Trophoblast cell (in vitro differentiated cells and primary cell): Measurements from ENCODE around the gene ADK.

Source experiments
- DNase-seq, 2 donors: peaks; one replicate each; pipeline ENCODE4 v3.0.0-alpha.2; 2016
- H2AFZ ChIP-seq: 2 replicates; pipeline ENCODE4 v1.6.1; 2013; ENCODE audit warnings: low read length, moderate library complexity, mild to moderate bottlenecking; ENCODE audit not compliant: insufficient read depth, poor library complexity
- H2AK5ac ChIP-seq: 2 replicates; pipeline ENCODE4 v1.6.1; 2013; ENCODE audit warnings: mild to moderate bottlenecking, low read length
- H2BK120ac ChIP-seq: 2 replicates; pipeline ENCODE4 v1.6.1; 2013; ENCODE audit warnings: low read length, mild to moderate bottlenecking, moderate library complexity; ENCODE audit not compliant: insufficient read depth, poor library complexity
- H2BK12ac ChIP-seq: 2 replicates; pipeline ENCODE4 v1.6.1; 2013; ENCODE audit warnings: mild to moderate bottlenecking, low read length, moderate library complexity
- H2BK5ac ChIP-seq: 2 replicates; pipeline ENCODE4 v1.6.1; 2013; ENCODE audit warnings: low read length, low read depth, moderate library complexity, mild to moderate bottlenecking; ENCODE audit not compliant: poor library complexity
- H3K14ac ChIP-seq: 2 replicates; pipeline ENCODE4 v1.6.1; 2013; ENCODE audit warnings: mild to moderate bottlenecking, low read length
- H3K18ac ChIP-seq: 2 replicates; pipeline ENCODE4 v1.6.1; 2013; ENCODE audit warnings: mild to moderate bottlenecking, low read length
- H3K23ac ChIP-seq: 2 replicates; pipeline ENCODE4 v1.6.1; 2013; ENCODE audit warnings: low read length
- H3K27ac ChIP-seq: 2 replicates; pipeline ENCODE4 v1.5.1; 2013; ENCODE audit warnings: low read depth, mild to moderate bottlenecking, inconsistent platforms, low read length, moderate library complexity
- H3K27me3 ChIP-seq: 2 replicates; pipeline ENCODE4 v1.6.1; 2013; ENCODE audit warnings: inconsistent platforms, mild to moderate bottlenecking, low read length, moderate library complexity; ENCODE audit not compliant: insufficient read depth
- H3K36me3 ChIP-seq, 2 experiments: 1 replicate in 1 of 2; 2 replicates in 1 of 2; pipeline ENCODE4 v1.6.1; 2013; ENCODE audit warnings: low read length in 2 of 2, mild to moderate bottlenecking in 2 of 2, moderate library complexity in 1 of 2; ENCODE audit not compliant: insufficient read depth in 2 of 2, control insufficient read depth in 1 of 2
- H3K4ac ChIP-seq: 2 replicates; pipeline ENCODE4 v1.6.1; 2013; ENCODE audit warnings: low read depth, mild to moderate bottlenecking, low read length, moderate library complexity
- H3K4me1 ChIP-seq, 2 experiments: 1 replicate in 1 of 2; 2 replicates in 1 of 2; pipeline ENCODE4 v1.6.1; 2013; ENCODE audit warnings: low read length in 2 of 2, mild to moderate bottlenecking in 2 of 2, moderate library complexity in 1 of 2; ENCODE audit not compliant: insufficient read depth in 2 of 2, control insufficient read depth in 1 of 2
- H3K4me2 ChIP-seq: 2 replicates; pipeline ENCODE4 v1.6.1; 2013; ENCODE audit warnings: inconsistent platforms, mild to moderate bottlenecking, low read length, moderate library complexity
- H3K4me3 ChIP-seq: 2 replicates; pipeline ENCODE4 v1.5.1; 2013; ENCODE audit warnings: mild to moderate bottlenecking, low read depth, low read length, inconsistent platforms
- H3K79me1 ChIP-seq: one replicate; pipeline ENCODE4 v1.6.1; 2013; ENCODE audit warnings: low read length
- H3K79me2 ChIP-seq: 2 replicates; pipeline ENCODE4 v1.6.1; 2013; ENCODE audit warnings: low read length, mild to moderate bottlenecking; ENCODE audit not compliant: control insufficient read depth, insufficient read depth, poor library complexity
- H3K9ac ChIP-seq: 2 replicates; pipeline ENCODE4 v1.6.1; 2013; ENCODE audit warnings: mild to moderate bottlenecking, low read length
- H3K9me3 ChIP-seq: 2 replicates; pipeline ENCODE4 v1.6.1; 2013; ENCODE audit warnings: low read depth, mild to moderate bottlenecking, control low read depth, inconsistent platforms, low read length; ENCODE audit not compliant: insufficient read depth
- H4K12ac ChIP-seq: 2 replicates; pipeline ENCODE4 v1.6.1; 2013; ENCODE audit warnings: low read depth, mild to moderate bottlenecking, low read length, moderate library complexity
- H4K8ac ChIP-seq: 2 replicates; pipeline ENCODE4 v1.6.1; 2013; ENCODE audit warnings: low read depth, mild to moderate bottlenecking, low read length, moderate library complexity
- H4K91ac ChIP-seq: one replicate; pipeline ENCODE4 v1.6.1; 2013; ENCODE audit warnings: low read depth, mild to moderate bottlenecking, low read length, moderate library complexity
- WGBS: extraction: QIAGEN DNeasy Blood & Tissue Kit; methylation state at CpG from one replicate; pipeline ENCODE4 v1.1.7; 2013; ENCODE audit warnings: missing lambda C conversion rate; ENCODE audit not compliant: insufficient read length, insufficient coverage; ENCODE audit errors: extremely low coverage; 5-methylcytosine and 5-hydroxymethylcytosine counted together

Gene ADK

DNA sequence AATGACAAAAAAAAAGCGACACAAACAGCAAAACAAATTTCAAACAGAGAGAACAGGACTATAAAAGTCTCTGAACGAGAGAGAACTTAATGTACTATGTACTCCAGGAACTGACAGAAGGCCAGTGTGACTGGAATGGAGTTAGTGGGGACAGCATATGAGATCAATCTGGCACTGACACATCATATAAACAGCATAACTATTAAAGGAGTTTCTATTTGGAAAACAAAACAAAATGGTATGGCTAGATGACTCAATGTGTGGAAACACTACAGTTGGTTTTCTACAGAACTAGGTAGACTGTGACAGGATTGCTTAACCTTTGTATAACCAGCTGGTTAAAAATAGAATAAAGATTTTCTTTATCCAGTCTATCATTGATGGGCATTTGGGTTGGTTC lies 442.4 kb downstream of the ADK start:
- no peak overlapping the region for H2AK5ac ChIP-seq
- WGBS, result no CpG with 5 or more reads among the region's 2 CpGs
- no peaks in the 10 kb centered on the region for H3K9me3 ChIP-seq
- H3K4me2 ChIP-seq, result no peak overlapping the region
- no peak overlapping the region for H3K27ac ChIP-seq
- no peak overlapping the region for H2BK12ac ChIP-seq
- no peaks in the 10 kb centered on the region for H3K27me3 ChIP-seq
- peaks cover 0 to 2% of the 10 kb centered on the region in 2 experiments for H3K36me3 ChIP-seq
- H4K91ac ChIP-seq, result no peak overlapping the region
- no peak overlapping the region for H3K14ac ChIP-seq
- H2AFZ ChIP-seq, result no peak overlapping the region
- no peak overlapping the region for H3K9ac ChIP-seq
- no peak overlapping the region for H3K4ac ChIP-seq
- H4K8ac ChIP-seq, result no peak overlapping the region
- H2BK5ac ChIP-seq, result no peak overlapping the region
- no peaks in the 10 kb centered on the region for H3K79me1 ChIP-seq
- H3K18ac ChIP-seq, result no peak overlapping the region
- no peak for DNase-seq
- no peak overlapping the region for H3K4me3 ChIP-seq
- no peak overlapping the region for H2BK120ac ChIP-seq
- H3K79me2 ChIP-seq, result no peaks in the 10 kb centered on the region
- H4K12ac ChIP-seq, result no peak overlapping the region
- no peaks in the 10 kb centered on the region for H3K4me1 ChIP-seq
- no peak overlapping the region for H3K23ac ChIP-seq

DNA sequence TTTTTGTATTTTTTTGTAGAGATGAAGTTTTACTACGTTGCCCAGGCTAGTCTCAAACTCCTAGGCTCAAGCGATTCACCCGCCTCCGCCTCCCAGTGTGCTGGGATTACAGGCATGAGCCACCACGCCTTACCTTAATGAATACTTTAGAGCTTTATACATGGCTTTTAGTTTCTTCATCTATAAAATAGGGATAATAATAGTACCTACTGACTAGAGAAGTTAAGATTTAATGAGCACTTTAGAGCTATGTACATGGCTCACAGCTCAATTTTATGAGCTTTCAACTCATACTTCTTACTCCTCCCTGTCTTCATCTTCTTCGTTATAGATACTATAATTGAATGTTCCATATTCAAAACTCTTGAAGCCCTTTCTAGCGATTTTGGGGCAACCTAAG lies 445.7 kb downstream of the ADK start:
- no peaks in the 10 kb centered on the region for H3K9me3 ChIP-seq
- H2BK120ac ChIP-seq, result no peak overlapping the region
- no peak overlapping the region for H2AFZ ChIP-seq
- DNase-seq, result no peak
- no peak overlapping the region for H3K27ac ChIP-seq
- no peak overlapping the region for H3K4me3 ChIP-seq
- no peak overlapping the region for H3K23ac ChIP-seq
- H3K9ac ChIP-seq, result no peak overlapping the region
- H2AK5ac ChIP-seq, result no peak overlapping the region
- H4K8ac ChIP-seq, result no peak overlapping the region
- no peak overlapping the region for H2BK12ac ChIP-seq
- no peaks in the 10 kb centered on the region for H3K79me1 ChIP-seq
- H3K79me2 ChIP-seq, result no peaks in the 10 kb centered on the region
- H4K12ac ChIP-seq, result no peak overlapping the region
- WGBS, result no CpG with 5 or more reads among the region's 7 CpGs
- no peak overlapping the region for H4K91ac ChIP-seq
- H3K27me3 ChIP-seq, result no peaks in the 10 kb centered on the region
- no peak overlapping the region for H3K4me2 ChIP-seq
- H3K14ac ChIP-seq, result no peak overlapping the region
- H3K4ac ChIP-seq, result no peak overlapping the region
- no peaks in the 10 kb centered on the region for H3K4me1 ChIP-seq
- no peak overlapping the region for H3K18ac ChIP-seq
- H3K36me3 ChIP-seq, result no peaks in the 10 kb centered on the region
- H2BK5ac ChIP-seq, result no peak overlapping the region

DNA sequence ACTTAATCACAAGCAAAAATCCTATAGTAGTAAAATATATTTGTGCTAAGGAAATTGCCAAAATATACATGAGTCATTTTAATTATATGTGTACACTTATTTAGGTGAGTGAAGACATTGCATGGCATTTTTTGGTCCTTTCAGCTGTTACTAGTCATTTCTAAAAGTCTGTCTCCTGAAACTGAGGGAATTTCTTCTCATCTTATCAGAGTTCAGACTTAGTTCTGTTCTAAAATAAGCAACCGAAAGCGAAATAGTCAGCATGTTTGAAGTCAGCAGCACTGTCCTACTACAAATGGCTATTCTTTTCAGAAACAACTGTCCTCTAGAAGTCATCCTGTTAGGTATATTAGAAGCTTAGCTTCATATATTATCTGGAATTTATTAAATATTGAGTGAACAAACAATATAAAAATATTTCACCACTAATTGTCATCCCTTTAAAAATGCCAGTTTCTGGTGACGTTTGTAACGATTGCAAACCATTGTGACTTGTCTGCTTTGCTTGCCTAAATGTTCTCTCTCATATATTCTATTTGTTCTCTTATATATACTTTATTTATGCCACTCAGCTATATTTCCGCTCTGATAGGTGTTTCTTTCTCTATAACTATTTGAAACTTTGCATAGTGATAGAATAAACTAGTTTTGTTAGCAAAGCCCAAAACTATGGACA lies 448.0 kb downstream of the ADK start:
- H3K79me1 ChIP-seq, result no peaks in the 10 kb centered on the region
- H3K4me2 ChIP-seq, result no peak overlapping the region
- no peak overlapping the region for H3K9ac ChIP-seq
- no peak overlapping the region for H2BK12ac ChIP-seq
- no peak overlapping the region for H2AK5ac ChIP-seq
- no peak overlapping the region for H2BK120ac ChIP-seq
- no peak overlapping the region for H3K18ac ChIP-seq
- DNase-seq, result no peak
- no peak overlapping the region for H3K14ac ChIP-seq
- WGBS, result no CpG with 5 or more reads among the region's 5 CpGs
- H4K91ac ChIP-seq, result no peak overlapping the region
- no peak overlapping the region for H3K27ac ChIP-seq
- no peaks in the 10 kb centered on the region for H3K4me1 ChIP-seq
- no peak overlapping the region for H4K8ac ChIP-seq
- H3K23ac ChIP-seq, result no peak overlapping the region
- H2AFZ ChIP-seq, result no peak overlapping the region
- no peaks in the 10 kb centered on the region for H3K9me3 ChIP-seq
- no peak overlapping the region for H3K4me3 ChIP-seq
- no peaks in the 10 kb centered on the region for H3K36me3 ChIP-seq
- H3K4ac ChIP-seq, result no peak overlapping the region
- H3K27me3 ChIP-seq, result no peaks in the 10 kb centered on the region
- no peak overlapping the region for H2BK5ac ChIP-seq
- H3K79me2 ChIP-seq, result no peaks in the 10 kb centered on the region
- no peak overlapping the region for H4K12ac ChIP-seq

DNA sequence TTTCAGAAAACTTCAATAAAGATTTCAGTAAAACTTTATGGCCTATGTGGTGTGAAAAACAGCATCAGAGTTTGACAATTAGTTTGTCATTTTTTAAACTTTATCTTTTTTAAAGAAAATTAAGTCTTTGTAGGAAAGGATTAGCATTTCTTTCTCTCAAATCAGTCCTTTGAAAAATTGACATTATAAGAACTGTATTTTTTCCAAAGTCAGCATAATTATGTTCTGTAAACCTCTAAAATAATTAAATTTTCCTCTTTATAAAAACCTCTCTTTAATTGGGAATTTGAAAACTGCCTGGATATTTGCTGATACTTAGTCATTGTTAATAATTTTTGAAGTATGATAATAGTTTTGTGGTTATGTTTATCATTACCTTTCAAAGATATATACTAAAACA lies 448.7 kb downstream of the ADK start:
- H3K4me3 ChIP-seq, result no peak overlapping the region
- H3K23ac ChIP-seq, result no peak overlapping the region
- H4K91ac ChIP-seq, result no peak overlapping the region
- no peak for DNase-seq
- H2AK5ac ChIP-seq, result no peak overlapping the region
- H2BK5ac ChIP-seq, result no peak overlapping the region
- no peak overlapping the region for H3K4ac ChIP-seq
- H3K4me1 ChIP-seq, result no peaks in the 10 kb centered on the region
- no peak overlapping the region for H4K12ac ChIP-seq
- H3K27me3 ChIP-seq, result no peaks in the 10 kb centered on the region
- no peak overlapping the region for H4K8ac ChIP-seq
- no peaks in the 10 kb centered on the region for H3K9me3 ChIP-seq
- no peak overlapping the region for H3K9ac ChIP-seq
- H3K18ac ChIP-seq, result no peak overlapping the region
- H3K79me2 ChIP-seq, result no peaks in the 10 kb centered on the region
- no peak overlapping the region for H3K4me2 ChIP-seq
- H3K27ac ChIP-seq, result no peak overlapping the region
- H2BK120ac ChIP-seq, result no peak overlapping the region
- H2BK12ac ChIP-seq, result no peak overlapping the region
- H3K36me3 ChIP-seq, result no peaks in the 10 kb centered on the region
- no peak overlapping the region for H2AFZ ChIP-seq
- no peak overlapping the region for H3K14ac ChIP-seq
- no peaks in the 10 kb centered on the region for H3K79me1 ChIP-seq
